Neural cell (in vitro differentiated cells): ENCODE results near the gene PACS1. TPM values are rescaled to one million over a fixed set of nuclear protein-coding genes. Genes with fewer than 3 reads are reported as not detected.

ENCODE experiments used
- H2AFZ ChIP-seq: fragments of 200-600, 300-800 bp; sonication (generic), shearing (Covaris generic); 2 replicates; pipeline ENCODE4 v1.6.0; 2014; ENCODE audit warnings: low read depth, mild to moderate bottlenecking, antibody characterized with exemption, low read length, moderate library complexity
- H3F3A ChIP-seq: fragments of 200-600 bp; shearing (Covaris generic); 2 replicates; pipeline ENCODE4 v1.6.1; 2016; ENCODE audit warnings: mild to moderate bottlenecking, moderate library complexity, mixed read lengths, antibody characterized with exemption, low read length; ENCODE audit not compliant: insufficient read depth, poor library complexity, severe bottlenecking
- H3K27ac ChIP-seq: fragments of 200-600, 300-800 bp; sonication (generic), shearing (Covaris generic); 2 replicates; pipeline ENCODE4 v1.5.1; 2014; ENCODE audit warnings: mild to moderate bottlenecking, low read length, moderate library complexity
- H3K27me3 ChIP-seq: fragments of 300-800, 200-600 bp; sonication (generic), shearing (Covaris generic); 2 replicates; pipeline ENCODE4 v1.6.0; 2014; ENCODE audit warnings: mild to moderate bottlenecking, low read depth, low read length, moderate library complexity; ENCODE audit not compliant: insufficient read depth
- H3K36me3 ChIP-seq: fragments of 300-800, 200-600 bp; sonication (generic), shearing (Covaris generic); 2 replicates; pipeline ENCODE4 v1.5.1; 2014; ENCODE audit warnings: mild to moderate bottlenecking, antibody characterized with exemption, low read length, moderate library complexity; ENCODE audit not compliant: insufficient read depth
- H3K4me2 ChIP-seq: fragments of 300-800, 200-600 bp; sonication (generic), shearing (Covaris generic); 2 replicates; pipeline ENCODE4 v1.6.0; 2014; ENCODE audit warnings: mild to moderate bottlenecking, low read length
- H3K4me3 ChIP-seq: fragments of 300-800, 200-600 bp; sonication (generic), shearing (Covaris generic); 2 replicates; pipeline ENCODE4 v1.5.1; 2014; ENCODE audit warnings: mild to moderate bottlenecking, low read length, moderate library complexity
- H3K79me2 ChIP-seq: fragments of 200-600 bp; shearing (Covaris generic); replicated peaks from 2 replicates; pipeline ENCODE4 v1.6.0; 2014; ENCODE audit warnings: mild to moderate bottlenecking, low read length, moderate library complexity; ENCODE audit not compliant: insufficient read depth
- H3K9ac ChIP-seq: fragments of 300-800, 200-600 bp; sonication (generic), shearing (Covaris generic); 2 replicates; pipeline ENCODE4 v1.6.1; 2016; ENCODE audit warnings: mild to moderate bottlenecking, low read length, mixed read lengths
- H3K9me2 ChIP-seq: fragments of 200-600 bp; shearing (Covaris generic); 2 replicates; pipeline ENCODE4 v1.6.1; 2016; ENCODE audit warnings: mild to moderate bottlenecking, low read length, mixed read lengths; ENCODE audit not compliant: insufficient read depth
- H3K9me3 ChIP-seq: fragments of 200-600, 300-800 bp; sonication (generic), shearing (Covaris generic); 2 replicates; pipeline ENCODE4 v1.6.1; 2016; ENCODE audit warnings: mild to moderate bottlenecking, mixed run types, low read length, moderate library complexity, mixed read lengths
- H4K20me1 ChIP-seq: fragments of 200-600 bp; shearing (Covaris generic); 2 replicates; pipeline ENCODE4 v1.6.1; 2016; ENCODE audit warnings: mild to moderate bottlenecking, mixed run types; ENCODE audit not compliant: insufficient read depth
- CTCF ChIP-seq: fragments of 450-650 bp; IDR thresholded peaks from 2 replicates; pipeline ENCODE4 v1.5.1; 2014; ENCODE audit warnings: antibody characterized with exemption, mild to moderate bottlenecking, moderate library complexity; ENCODE audit not compliant: poor library complexity, severe bottlenecking
- EP300 ChIP-seq: fragments of 450-650 bp; conservative IDR thresholded peaks from 2 replicates; pipeline ENCODE4 v1.6.1; 2014; ENCODE audit warnings: antibody characterized with exemption, mild to moderate bottlenecking, moderate library complexity; ENCODE audit not compliant: poor library complexity, severe bottlenecking
- EZH2 ChIP-seq: fragments of 200-600, 300-800 bp; shearing (Covaris generic), sonication (generic); IDR thresholded peaks from 2 replicates; pipeline ENCODE4 v1.6.1; 2014; ENCODE audit warnings: antibody characterized with exemption, low read length, borderline replicate concordance, mild to moderate bottlenecking; ENCODE audit not compliant: insufficient read depth, poor library complexity, severe bottlenecking
- MXI1 ChIP-seq: fragments of 450-650 bp; conservative IDR thresholded peaks from 2 replicates; pipeline ENCODE4 v1.6.1; 2014; ENCODE audit warnings: antibody characterized with exemption, mild to moderate bottlenecking; ENCODE audit not compliant: poor library complexity, severe bottlenecking
- POLR2AphosphoS5 ChIP-seq: IDR thresholded peaks from 2 replicates; pipeline ENCODE4 v1.6.1; 2012
- RAD21 ChIP-seq: fragments of 450-650 bp; conservative IDR thresholded peaks from 2 replicates; pipeline ENCODE4 v1.6.1; 2014; ENCODE audit warnings: antibody characterized with exemption, mild to moderate bottlenecking, moderate library complexity
- REST ChIP-seq: IDR thresholded peaks from 2 replicates; pipeline ENCODE4 v1.6.1; 2012; ENCODE audit warnings: borderline replicate concordance
- SMC3 ChIP-seq: fragments of 450-650 bp; conservative IDR thresholded peaks from 2 replicates; pipeline ENCODE4 v1.6.1; 2014; ENCODE audit warnings: antibody characterized with exemption, mild to moderate bottlenecking, moderate library complexity; ENCODE audit not compliant: poor library complexity
- TAF1 ChIP-seq: IDR thresholded peaks from 2 replicates; pipeline ENCODE4 v1.6.1; 2012; ENCODE audit warnings: low read depth
- polyA plus RNA-seq: library from polyadenylated mRNA; depleted of rRNA; stranded (reverse); fragments of >200 nt; gene quantifications from 2 replicates; pipeline ENCODE4 v1.2.3, GENCODE V29; 2014

The PACS1 gene
- polyA plus RNA-seq, 1 donor from 2014 or later, result 14.4 TPM

- H3K79me2 ChIP-seq, result no peaks in the 10 kb centered on the region
- no peak overlapping the region for H3K4me2 ChIP-seq
- H3K9me3 ChIP-seq, result no peaks in the 10 kb centered on the region
- no peaks in the 10 kb centered on the region for H3K27me3 ChIP-seq
- no peak overlapping the region for H3K4me3 ChIP-seq
- no peaks in the 10 kb centered on the region for H3K9me2 ChIP-seq
- H3K36me3 ChIP-seq, result no peaks in the 10 kb centered on the region
- no peak overlapping the region for H2AFZ ChIP-seq
- no peak for TF ChIP-seq MXI1
- TF ChIP-seq CTCF, result no peak
- H3K9ac ChIP-seq, result no peak overlapping the region
- no peaks in the 10 kb centered on the region for H3F3A ChIP-seq
- no peaks in the 10 kb centered on the region for H4K20me1 ChIP-seq
- H3K27ac ChIP-seq, result no peak overlapping the region
Observed at GRCh38 chr11:66133216-66133775, 63.2 kb downstream of the PACS1 start.

DNA sequence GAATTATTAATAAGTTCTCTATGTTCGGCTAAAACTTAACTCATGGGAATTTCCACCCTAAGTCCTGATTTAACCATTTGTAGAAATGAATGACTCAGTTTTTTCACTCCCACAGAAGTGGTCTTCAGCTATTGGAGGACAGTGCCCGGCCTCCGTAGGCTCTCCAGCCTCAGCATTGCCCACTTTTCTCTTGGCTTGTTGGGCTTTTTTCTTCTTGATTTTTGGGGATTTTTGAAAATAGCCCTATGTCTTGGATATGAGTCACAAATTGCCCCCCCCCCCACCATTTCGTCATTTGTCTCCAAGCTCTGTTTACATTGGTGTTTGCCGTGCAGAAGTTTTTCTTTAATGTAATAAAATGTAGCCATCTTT is 66.7 kb downstream of the PACS1 start:
- Histone ChIP-seq H3K9ac (no peak overlapping the region), H3K4me3 (no peak overlapping the region), H4K20me1 (no peaks in the 10 kb centered on the region), H3K4me2 (no peak overlapping the region), H3K9me2 (no peaks in the 10 kb centered on the region), H3F3A (no peaks in the 10 kb centered on the region), H3K27me3 (no peaks in the 10 kb centered on the region), H3K79me2 (no peaks in the 10 kb centered on the region), H3K36me3 (no peaks in the 10 kb centered on the region), H2AFZ (no peak overlapping the region), H3K27ac (no peak overlapping the region), H3K9me3 (no peaks in the 10 kb centered on the region)
- TF ChIP-seq CTCF (no peak), RAD21 (no peak), SMC3 (no peak), TAF1 (no peak), EP300 (no peak), MXI1 (no peak), POLR2AphosphoS5 (no peak), EZH2 (no peak), REST (no peak)
